Thoracic aorta (tissue), 2 donors: ENCODE measurements around the gene EDIL3. TPM values are rescaled to one million over a fixed set of nuclear protein-coding genes. Genes with fewer than 3 reads are reported as not detected.

ENCODE experiments used
- ATAC-seq: fragments of 150-250 bp; one replicate; pipeline ENCODE4 v1.8.0; 2017; ENCODE audit warnings: low read depth; ENCODE audit not compliant: insufficient number of reproducible peaks, low FRiP score
- DNase-seq: peaks from one replicate; pipeline ENCODE4 v3.0.0-alpha.2; 2020; ENCODE audit warnings: low spot score
- H3K27ac ChIP-seq, 2 donors: fragments of 200-600 bp; sonication (generic); 1 replicate in 1 of 2; 2 replicates in 1 of 2; pipeline ENCODE4 v1.5.1; 2016; ENCODE audit warnings: mild to moderate bottlenecking in 2 of 2, moderate library complexity in 2 of 2
- H3K27me3 ChIP-seq: fragments of 200-600 bp; sonication (generic); replicated peaks from 2 replicates; pipeline ENCODE4 v1.6.0; 2016; ENCODE audit warnings: mild to moderate bottlenecking; ENCODE audit not compliant: insufficient read depth
- H3K36me3 ChIP-seq: fragments of 200-600 bp; sonication (generic); one replicate; pipeline ENCODE4 v1.5.1; 2016
- H3K4me1 ChIP-seq, 2 donors: fragments of 200-600 bp; sonication (generic); 1 replicate in 1 of 2; 2 replicates in 1 of 2; pipeline versions ENCODE4 v1.5.1 to v1.6.0; 2016; ENCODE audit warnings: low read depth in 2 of 2, mild to moderate bottlenecking in 1 of 2; ENCODE audit not compliant: control insufficient read depth in 1 of 2
- H3K4me3 ChIP-seq: fragments of 200-600 bp; sonication (generic); 2 replicates; pipeline ENCODE4 v1.5.1; 2016; ENCODE audit warnings: mild to moderate bottlenecking
- H3K9me3 ChIP-seq: fragments of 200-600 bp; sonication (generic); 2 replicates; pipeline ENCODE4 v1.5.1; 2016
- CTCF ChIP-seq: fragments of 200-600 bp; sonication (generic); IDR thresholded peaks from one replicate; pipeline ENCODE4 v1.5.1; 2019; ENCODE audit warnings: antibody characterized with exemption
- total RNA-seq, 2 donors: library from RNA; depleted of rRNA; stranded (reverse); fragments of >200 nt; gene quantifications; one replicate each; pipeline versions ENCODE4 v1.1.0 to v1.2.3, GENCODE V29; 2016

EDIL3 gene
- total RNA-seq, 2 donors from 2014 or later = 157 to 170 TPM

GRCh38 chr5:84274585-84275468, 109.9 kb downstream of the EDIL3 start:
- DNase-seq = no peak
- Histone ChIP-seq H3K27me3 (no peaks in the 10 kb centered on the region), H3K9me3 (no peaks in the 10 kb centered on the region), H3K36me3 (no peaks in the 10 kb centered on the region), H3K27ac (no peak overlapping the region), H3K4me1 (peaks cover 0 to 7% of the 10 kb centered on the region in 2 donors), H3K4me3 (no peak overlapping the region)
- peak; percentile 51 for TF ChIP-seq CTCF
- ATAC-seq = no peak

- H3K27me3 ChIP-seq = no peaks in the 10 kb centered on the region
- no peaks in the 10 kb centered on the region for H3K9me3 ChIP-seq
- ATAC-seq = no peak
- no peak for DNase-seq
- no peak overlapping the region for H3K4me3 ChIP-seq
- no peak for TF ChIP-seq CTCF
- H3K4me1 ChIP-seq = peaks cover 0 to 7% of the 10 kb centered on the region in 2 donors
- no peak overlapping the region for H3K27ac ChIP-seq
- H3K36me3 ChIP-seq = no peaks in the 10 kb centered on the region
These were observed 111.2 kb downstream of the EDIL3 start for GRCh38 chr5:84273517-84273883.

GRCh38 chr5:84272771-84273516, 111.7 kb downstream of the EDIL3 start:
- DNase-seq (no peak), ATAC-seq (no peak)
- Histone ChIP-seq H3K27me3 (no peaks in the 10 kb centered on the region), H3K27ac (no peak overlapping the region), H3K4me3 (no peak overlapping the region), H3K9me3 (no peaks in the 10 kb centered on the region), H3K36me3 (no peaks in the 10 kb centered on the region), H3K4me1 (peaks cover 0 to 7% of the 10 kb centered on the region in 2 donors)
- TF ChIP-seq CTCF = no peak

GRCh38 chr5:84265739-84266550, 118.7 kb downstream of the EDIL3 start:
- H3K36me3 ChIP-seq = no peaks in the 10 kb centered on the region
- H3K4me3 ChIP-seq = no peak overlapping the region
- no peak for ATAC-seq

More at GRCh38 chr5:84265739-84266550, 118.7 kb downstream of the EDIL3 start:
- Histone ChIP-seq H3K27me3 (no peaks in the 10 kb centered on the region), H3K4me1 (peaks cover 0 to 6% of the 10 kb centered on the region in 2 donors), H3K27ac (no peak overlapping the region), H3K9me3 (no peaks in the 10 kb centered on the region)
- no peak for DNase-seq
- TF ChIP-seq CTCF = no peak
